ENCODE data around the gene FADS3. TPM values are rescaled to one million over a fixed set of nuclear protein-coding genes. Genes with fewer than 3 reads are reported as not detected.
A peak's percentile ranks its signal among the peaks of the same experiment; 100 is the strongest.

FADS3 gene
- total and polyA plus RNA-seq, 9 of the 15 experiments (the other 6 are each of a cell fraction or from before 2014, with no cell fraction given): 0.97 to 148 (median 92.7) TPM

DNA sequence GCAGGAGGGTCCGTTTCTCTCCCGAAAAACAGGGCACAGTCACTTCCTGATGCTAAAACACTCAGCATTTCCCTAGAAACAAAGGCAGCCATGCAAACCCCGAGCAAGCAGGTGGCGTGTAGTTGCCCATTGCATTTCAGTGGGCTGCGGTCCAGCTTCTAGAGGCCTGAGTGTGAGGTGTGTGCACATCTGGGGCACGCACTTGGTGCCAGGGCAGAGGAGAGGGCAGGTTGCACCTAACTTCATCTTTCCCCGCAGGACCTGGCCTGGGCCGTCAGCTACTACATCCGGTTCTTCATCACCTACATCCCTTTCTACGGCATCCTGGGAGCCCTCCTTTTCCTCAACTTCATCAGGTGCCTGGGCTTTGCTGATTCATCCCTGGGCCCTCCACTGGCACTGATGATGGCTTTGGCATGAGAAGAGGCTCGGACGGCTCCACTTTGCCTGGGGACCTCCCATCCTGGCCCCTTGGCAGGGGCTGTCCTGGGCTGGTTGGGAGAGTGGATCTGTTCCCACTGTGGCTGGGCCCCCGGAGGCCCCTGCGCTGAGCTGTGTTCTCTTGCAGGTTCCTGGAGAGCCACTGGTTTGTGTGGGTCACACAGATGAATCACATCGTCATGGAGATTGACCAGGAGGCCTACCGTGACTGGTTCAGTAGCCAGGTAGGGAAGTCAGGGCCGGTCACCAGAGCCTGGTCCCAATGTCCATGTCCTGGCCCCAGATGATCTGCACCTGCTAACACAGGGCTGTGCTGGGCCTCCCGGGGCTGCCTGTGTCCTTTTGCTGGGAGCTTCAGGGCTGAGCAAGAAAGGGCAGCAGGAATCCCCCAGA is 28.4 kb downstream of the FADS3 start:
- BruUV-seq (replicated peaks): no TSS peak
- no peak overlapping the region for H3K4me2 ChIP-seq (ENCODE audit: insufficient read depth, low read length)
- H2AFZ ChIP-seq (ENCODE audit: low read depth, low read length): no peak overlapping the region
- FAIRE-seq: no peak
- intact Hi-C loops (cut with micrococcal nuclease): no loop called here
- no peak overlapping the region for H3K27ac ChIP-seq (ENCODE audit: extremely low read depth, low read depth, low read length)
- ATAC-seq: no peak
- WGBS (ENCODE audit: insufficient coverage, low coverage, missing lambda C conversion rate): 81% methylated on average over 18 of the region's 18 CpGs
- peaks cover 4% of the 10 kb centered on the region; the same call in 2 of the 3 replicates for H3K36me3 ChIP-seq (ENCODE audit: control insufficient read depth, insufficient read depth, low read length)
- no peaks in the 10 kb centered on the region for H3K79me2 ChIP-seq (ENCODE audit: control insufficient read depth, insufficient read depth, low read length)
- in situ Hi-C loops (cut with MboI): no loop called here
- H3K4me1 ChIP-seq (replicated peaks in 1 of 2; ENCODE audit: control insufficient read depth in 2 of 2, insufficient read depth in 2 of 2, low read length in 2 of 2): peaks cover 35 to 75% of the 10 kb centered on the region in 2 experiments
- no peaks in the 10 kb centered on the region for H4K20me1 ChIP-seq (replicated peaks; ENCODE audit: control insufficient read depth, insufficient read depth, low read length)
- ChIA-PET CTCF (ENCODE audit: low intra/inter-chr PET ratio) (no interaction called here), POLR2A (interaction anchor here (0.8 to 1.4 kb wide), 3 partner anchors 9 to 43 kb away, joined by 3 to 6 read pairs (median 4); no protein-coding TSS in a partner anchor)
- no peaks in the 10 kb centered on the region for H3K27me3 ChIP-seq (ENCODE audit: control insufficient read depth in 2 of 2, insufficient read depth in 2 of 2, low read length in 2 of 2)
- no peaks in the 10 kb centered on the region for H3K9me1 ChIP-seq (ENCODE audit: control insufficient read depth, insufficient read depth, low read length)
- DNase-seq (ENCODE audit: extremely low read depth in 1 of 4, low spot score in 3 of 4): no peak
- peak overlapping the region in 1 of 2 experiments; percentile 78; a peak in 2 of 4 replicates for H3K9ac ChIP-seq (ENCODE audit: insufficient read depth in 1 of 2, low read depth in 2 of 2, low read length in 2 of 2)
- H3K4me3 ChIP-seq: no peak overlapping the region
- TF ChIP-seq HDAC3 (IDR thresholded peaks at IDR 0.05; ENCODE audit: borderline replicate concordance, partially characterized antibody): no peak
- TF ChIP-seq, protein P1, sequence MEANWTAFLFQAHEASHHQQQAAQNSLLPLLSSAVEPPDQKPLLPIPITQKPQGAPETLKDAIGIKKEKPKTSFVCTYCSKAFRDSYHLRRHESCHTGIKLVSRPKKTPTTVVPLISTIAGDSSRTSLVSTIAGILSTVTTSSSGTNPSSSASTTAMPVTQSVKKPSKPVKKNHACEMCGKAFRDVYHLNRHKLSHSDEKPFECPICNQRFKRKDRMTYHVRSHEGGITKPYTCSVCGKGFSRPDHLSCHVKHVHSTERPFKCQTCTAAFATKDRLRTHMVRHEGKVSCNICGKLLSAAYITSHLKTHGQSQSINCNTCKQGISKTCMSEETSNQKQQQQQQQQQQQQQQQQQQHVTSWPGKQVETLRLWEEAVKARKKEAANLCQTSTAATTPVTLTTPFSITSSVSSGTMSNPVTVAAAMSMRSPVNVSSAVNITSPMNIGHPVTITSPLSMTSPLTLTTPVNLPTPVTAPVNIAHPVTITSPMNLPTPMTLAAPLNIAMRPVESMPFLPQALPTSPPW (CRISPR knock-in tag; IDR thresholded peaks at IDR 0.05): no peak
- TF ChIP-seq SMAD2 (IDR thresholded peaks at IDR 0.05; ENCODE audit: low read depth, low read length): no peak
- no peak for TF ChIP-seq PRPF4 (IDR thresholded peaks at IDR 0.05; ENCODE audit: insufficient read depth, low read depth, low read length, poor library complexity, severe bottlenecking)
- TF ChIP-seq CBFA2T2 (conservative IDR thresholded peaks at IDR 0.05): no peak
- TF ChIP-seq RFX1 (IDR thresholded peaks at IDR 0.05): peak; percentile 25; the same call in 1 of the 2 replicates
- TF ChIP-seq, protein P2, sequence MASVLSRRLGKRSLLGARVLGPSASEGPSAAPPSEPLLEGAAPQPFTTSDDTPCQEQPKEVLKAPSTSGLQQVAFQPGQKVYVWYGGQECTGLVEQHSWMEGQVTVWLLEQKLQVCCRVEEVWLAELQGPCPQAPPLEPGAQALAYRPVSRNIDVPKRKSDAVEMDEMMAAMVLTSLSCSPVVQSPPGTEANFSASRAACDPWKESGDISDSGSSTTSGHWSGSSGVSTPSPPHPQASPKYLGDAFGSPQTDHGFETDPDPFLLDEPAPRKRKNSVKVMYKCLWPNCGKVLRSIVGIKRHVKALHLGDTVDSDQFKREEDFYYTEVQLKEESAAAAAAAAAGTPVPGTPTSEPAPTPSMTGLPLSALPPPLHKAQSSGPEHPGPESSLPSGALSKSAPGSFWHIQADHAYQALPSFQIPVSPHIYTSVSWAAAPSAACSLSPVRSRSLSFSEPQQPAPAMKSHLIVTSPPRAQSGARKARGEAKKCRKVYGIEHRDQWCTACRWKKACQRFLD (CRISPR knock-in tag; IDR thresholded peaks at IDR 0.05): no peak
- no peak for TF ChIP-seq SMARCE1 (IDR thresholded peaks at IDR 0.05)
- no peaks in the 10 kb centered on the region for H3K9me3 ChIP-seq (replicated peaks; ENCODE audit: control insufficient read depth, insufficient read depth, low read depth, low read length)

Data from K562 (cell line).